GM23338 (cell line): ENCODE data around the gene CABLES1.

Experiments used
- CREB1 ChIP-seq: fragments of 250-450 bp; sonication (Bioruptor Pico); IDR thresholded peaks from 2 replicates; pipeline ENCODE4 v1.5.0; 2020; ENCODE audit warnings: low read depth, mild to moderate bottlenecking, moderate library complexity
- EZH2 ChIP-seq: fragments of 200-600 bp; sonication (generic); IDR thresholded peaks from one replicate; pipeline ENCODE4 v1.8.0; 2017; ENCODE audit warnings: antibody characterized with exemption, mild to moderate bottlenecking, low read depth; ENCODE audit not compliant: unreplicated experiment
- EZH2phosphoT487 ChIP-seq: fragments of 200-600 bp; sonication (generic); IDR thresholded peaks from one replicate; pipeline ENCODE4 v1.8.1; 2018; ENCODE audit warnings: antibody characterized with exemption; ENCODE audit not compliant: unreplicated experiment
- JUNB ChIP-seq: IDR thresholded peaks from one replicate; pipeline ENCODE4 v1.6.1; 2016; ENCODE audit warnings: antibody characterized with exemption; ENCODE audit not compliant: unreplicated experiment
- POLR2AphosphoS5 ChIP-seq: IDR thresholded peaks from 2 replicates; pipeline ENCODE4 v1.6.1; 2016; ENCODE audit warnings: antibody characterized with exemption, low read depth
- REST ChIP-seq: IDR thresholded peaks from one replicate; pipeline ENCODE4 v1.6.1; 2018; ENCODE audit warnings: antibody characterized with exemption; ENCODE audit not compliant: unreplicated experiment
- STAT1 ChIP-seq: IDR thresholded peaks from one replicate; pipeline ENCODE4 v1.6.1; 2016; ENCODE audit warnings: antibody characterized with exemption; ENCODE audit not compliant: unreplicated experiment
- ZNF462 ChIP-seq: fragments of 250-450 bp; sonication (Bioruptor Pico); IDR thresholded peaks from 2 replicates; pipeline ENCODE4 v1.5.0; 2020; ENCODE audit warnings: mild to moderate bottlenecking, moderate library complexity
- TF ChIP-seq, protein P1 (sequence below), 2 experiments: fragments of 200-600 bp in 1 of 2; sonication (generic) in 1 of 2; conservative IDR thresholded peaks; 2 replicates each; pipeline versions ENCODE4 v1.5.1 to v1.6.1; 2016 to 2017; ENCODE audit warnings: antibody characterized with exemption in 2 of 2, low read depth in 2 of 2, mild to moderate bottlenecking in 2 of 2, moderate library complexity in 1 of 2
- TF ChIP-seq, protein P2 (sequence below): IDR thresholded peaks from 2 replicates; pipeline ENCODE4 v1.6.1; 2016; ENCODE audit warnings: antibody characterized with exemption

DNA sequence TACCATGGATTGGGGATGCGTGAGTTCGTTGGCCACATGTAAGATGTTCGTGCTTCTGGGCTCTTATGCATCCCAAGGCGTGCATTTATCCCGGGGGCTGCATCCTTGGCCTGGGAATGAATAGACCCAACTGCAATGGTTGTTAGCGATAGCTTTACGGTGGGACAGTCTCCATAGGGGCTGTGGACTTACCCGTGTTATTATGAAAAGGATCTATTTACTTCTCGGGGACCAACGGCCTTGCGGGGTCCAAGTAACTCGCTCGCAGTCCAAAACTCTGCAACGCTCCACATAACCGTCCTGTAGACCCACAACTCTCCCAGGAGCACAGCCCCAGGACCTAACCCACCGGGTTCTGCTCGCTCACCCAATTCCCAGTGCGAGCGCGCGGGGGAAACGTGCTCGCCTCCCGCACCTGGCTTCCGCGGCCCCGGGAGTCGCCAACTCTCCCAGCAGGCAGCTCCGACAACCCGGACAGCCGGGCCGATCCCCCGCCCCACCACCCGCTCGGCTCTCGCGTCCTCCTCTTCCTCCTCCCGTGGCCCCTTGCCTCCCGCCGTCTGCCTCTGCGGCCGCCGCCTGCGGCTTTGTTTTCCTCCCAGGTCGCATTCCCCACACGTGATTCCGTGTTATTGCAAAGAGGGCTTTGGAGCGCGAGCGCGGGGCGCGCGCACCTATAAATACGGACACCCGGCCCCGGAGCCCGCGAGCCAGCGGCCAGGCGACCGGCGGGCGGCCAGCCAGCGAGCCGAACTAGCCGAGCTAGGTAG, at the start of gene CABLES1:
- TF ChIP-seq, protein P1, sequence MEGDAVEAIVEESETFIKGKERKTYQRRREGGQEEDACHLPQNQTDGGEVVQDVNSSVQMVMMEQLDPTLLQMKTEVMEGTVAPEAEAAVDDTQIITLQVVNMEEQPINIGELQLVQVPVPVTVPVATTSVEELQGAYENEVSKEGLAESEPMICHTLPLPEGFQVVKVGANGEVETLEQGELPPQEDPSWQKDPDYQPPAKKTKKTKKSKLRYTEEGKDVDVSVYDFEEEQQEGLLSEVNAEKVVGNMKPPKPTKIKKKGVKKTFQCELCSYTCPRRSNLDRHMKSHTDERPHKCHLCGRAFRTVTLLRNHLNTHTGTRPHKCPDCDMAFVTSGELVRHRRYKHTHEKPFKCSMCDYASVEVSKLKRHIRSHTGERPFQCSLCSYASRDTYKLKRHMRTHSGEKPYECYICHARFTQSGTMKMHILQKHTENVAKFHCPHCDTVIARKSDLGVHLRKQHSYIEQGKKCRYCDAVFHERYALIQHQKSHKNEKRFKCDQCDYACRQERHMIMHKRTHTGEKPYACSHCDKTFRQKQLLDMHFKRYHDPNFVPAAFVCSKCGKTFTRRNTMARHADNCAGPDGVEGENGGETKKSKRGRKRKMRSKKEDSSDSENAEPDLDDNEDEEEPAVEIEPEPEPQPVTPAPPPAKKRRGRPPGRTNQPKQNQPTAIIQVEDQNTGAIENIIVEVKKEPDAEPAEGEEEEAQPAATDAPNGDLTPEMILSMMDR (conservative IDR thresholded peaks at IDR 0.05; ENCODE audit: low read depth in 2 of 2): no peak
- TF ChIP-seq EZH2phosphoT487 (no peak), POLR2AphosphoS5 (0 out of 2 replicates have a peak, but pooled peaks have one; percentile 16), EZH2 (no peak), REST (no peak), JUNB (no peak), CREB1 (CRISPR knock-in tag) (no peak), ZNF462 (no peak), STAT1 (no peak)
- TF ChIP-seq, protein P2, sequence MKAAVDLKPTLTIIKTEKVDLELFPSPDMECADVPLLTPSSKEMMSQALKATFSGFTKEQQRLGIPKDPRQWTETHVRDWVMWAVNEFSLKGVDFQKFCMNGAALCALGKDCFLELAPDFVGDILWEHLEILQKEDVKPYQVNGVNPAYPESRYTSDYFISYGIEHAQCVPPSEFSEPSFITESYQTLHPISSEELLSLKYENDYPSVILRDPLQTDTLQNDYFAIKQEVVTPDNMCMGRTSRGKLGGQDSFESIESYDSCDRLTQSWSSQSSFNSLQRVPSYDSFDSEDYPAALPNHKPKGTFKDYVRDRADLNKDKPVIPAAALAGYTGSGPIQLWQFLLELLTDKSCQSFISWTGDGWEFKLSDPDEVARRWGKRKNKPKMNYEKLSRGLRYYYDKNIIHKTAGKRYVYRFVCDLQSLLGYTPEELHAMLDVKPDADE: no peak
